Measurements from ENCODE around the gene CDV3. TPM values are rescaled to one million over a fixed set of nuclear protein-coding genes. Genes with fewer than 3 reads are reported as not detected.

Gene CDV3
- total and polyA plus RNA-seq, 9 of the 15 experiments (the other 6 are each of a cell fraction or from before 2014, with no cell fraction given), result 72.3 to 273 (median 116) TPM

DNA sequence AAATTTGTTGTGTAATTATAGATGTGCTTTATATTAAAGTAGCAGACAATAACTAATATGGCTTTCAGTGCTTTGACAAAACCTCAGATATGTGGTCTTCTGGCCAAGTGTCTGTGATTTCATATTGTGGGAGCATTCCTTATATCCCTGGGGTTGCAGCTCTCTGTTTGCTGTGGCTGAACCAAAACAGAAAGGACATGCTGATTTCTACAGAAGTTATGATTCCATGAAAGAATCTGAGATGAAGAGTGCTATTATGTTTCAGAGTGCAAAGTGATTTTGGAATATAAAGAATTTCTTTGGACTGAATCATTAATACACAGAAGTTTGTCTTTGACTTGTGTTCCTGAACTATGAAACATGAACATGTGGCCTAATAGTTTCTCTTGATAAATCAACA lies 36.5 kb downstream of the CDV3 start:
- Histone ChIP-seq H4K20me1 (replicated peaks; ENCODE audit: control insufficient read depth, insufficient read depth, low read length) (no peaks in the 10 kb centered on the region), H3K36me3 (ENCODE audit: control insufficient read depth, insufficient read depth, low read length) (peaks cover 78% of the 10 kb centered on the region), H2AFZ (ENCODE audit: low read depth, low read length) (no peak overlapping the region), H3K9me1 (ENCODE audit: control insufficient read depth, insufficient read depth, low read length) (no peaks in the 10 kb centered on the region), H3K4me2 (ENCODE audit: insufficient read depth, low read length) (no peak overlapping the region), H3K9ac (ENCODE audit: insufficient read depth in 1 of 2, low read depth in 2 of 2, low read length in 2 of 2) (no peak overlapping the region), H3K79me2 (ENCODE audit: control insufficient read depth, insufficient read depth, low read length) (no peaks in the 10 kb centered on the region), H3K27ac (ENCODE audit: extremely low read depth, low read depth, low read length) (no peak overlapping the region), H3K9me3 (replicated peaks; ENCODE audit: control insufficient read depth, insufficient read depth, low read depth, low read length) (no peaks in the 10 kb centered on the region), H3K4me1 (replicated peaks in 1 of 2; ENCODE audit: control insufficient read depth in 2 of 2, insufficient read depth in 2 of 2, low read length in 2 of 2) (no peaks in the 10 kb centered on the region), H3K27me3 (ENCODE audit: control insufficient read depth in 2 of 2, insufficient read depth in 2 of 2, low read length in 2 of 2) (no peaks in the 10 kb centered on the region), H3K4me3 (no peak overlapping the region)
- in situ Hi-C loops (cut with MboI) (no loop called here), intact Hi-C loops (cut with micrococcal nuclease) (no loop called here)
- POLR2A ChIA-PET, result interaction anchor here (1.0 kb wide), 1 partner anchor 11 kb away, joined by 3 read pairs; no protein-coding TSS in a partner anchor
- FAIRE-seq (no peak), DNase-seq (ENCODE audit: extremely low read depth in 1 of 4, low spot score in 3 of 4) (no peak), ATAC-seq (no peak)
- BruUV-seq (replicated peaks), result no TSS peak
- TF ChIP-seq RFX5 (IDR thresholded peaks at IDR 0.05; ENCODE audit: low read depth, low read length), result no peak
- no peak for TF ChIP-seq POLR2G (IDR thresholded peaks at IDR 0.05; ENCODE audit: low read depth, low read length)
- TF ChIP-seq HNRNPLL (IDR thresholded peaks at IDR 0.05; ENCODE audit: low read depth, low read length, poor library complexity, severe bottlenecking), result no peak
- no peak for TF ChIP-seq HOXB6 (CRISPR knock-in tag; IDR thresholded peaks at IDR 0.05; ENCODE audit: borderline replicate concordance)
- no peak for TF ChIP-seq ZNF124 (CRISPR knock-in tag; IDR thresholded peaks at IDR 0.05)
- TF ChIP-seq ZNF224 (CRISPR knock-in tag; IDR thresholded peaks at IDR 0.05), result no peak
- no peak for TF ChIP-seq KAT7 (CRISPR knock-in tag; IDR thresholded peaks at IDR 0.05; ENCODE audit: borderline replicate concordance)
- TF ChIP-seq ZNF561 (CRISPR knock-in tag; conservative IDR thresholded peaks at IDR 0.05), result no peak
- TF ChIP-seq RUNX1 (IDR thresholded peaks at IDR 0.05; ENCODE audit: low read depth), result no peak
- no peak for TF ChIP-seq KLF10 (CRISPR knock-in tag; IDR thresholded peaks at IDR 0.05)
- TF ChIP-seq, protein P1, sequence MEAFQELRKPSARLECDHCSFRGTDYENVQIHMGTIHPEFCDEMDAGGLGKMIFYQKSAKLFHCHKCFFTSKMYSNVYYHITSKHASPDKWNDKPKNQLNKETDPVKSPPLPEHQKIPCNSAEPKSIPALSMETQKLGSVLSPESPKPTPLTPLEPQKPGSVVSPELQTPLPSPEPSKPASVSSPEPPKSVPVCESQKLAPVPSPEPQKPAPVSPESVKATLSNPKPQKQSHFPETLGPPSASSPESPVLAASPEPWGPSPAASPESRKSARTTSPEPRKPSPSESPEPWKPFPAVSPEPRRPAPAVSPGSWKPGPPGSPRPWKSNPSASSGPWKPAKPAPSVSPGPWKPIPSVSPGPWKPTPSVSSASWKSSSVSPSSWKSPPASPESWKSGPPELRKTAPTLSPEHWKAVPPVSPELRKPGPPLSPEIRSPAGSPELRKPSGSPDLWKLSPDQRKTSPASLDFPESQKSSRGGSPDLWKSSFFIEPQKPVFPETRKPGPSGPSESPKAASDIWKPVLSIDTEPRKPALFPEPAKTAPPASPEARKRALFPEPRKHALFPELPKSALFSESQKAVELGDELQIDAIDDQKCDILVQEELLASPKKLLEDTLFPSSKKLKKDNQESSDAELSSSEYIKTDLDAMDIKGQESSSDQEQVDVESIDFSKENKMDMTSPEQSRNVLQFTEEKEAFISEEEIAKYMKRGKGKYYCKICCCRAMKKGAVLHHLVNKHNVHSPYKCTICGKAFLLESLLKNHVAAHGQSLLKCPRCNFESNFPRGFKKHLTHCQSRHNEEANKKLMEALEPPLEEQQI (IDR thresholded peaks at IDR 0.05), result no peak
- no peak for TF ChIP-seq NEUROD1 (IDR thresholded peaks at IDR 0.05; ENCODE audit: borderline replicate concordance, low read depth, low read length, partially characterized antibody)
- TF ChIP-seq, protein P2, sequence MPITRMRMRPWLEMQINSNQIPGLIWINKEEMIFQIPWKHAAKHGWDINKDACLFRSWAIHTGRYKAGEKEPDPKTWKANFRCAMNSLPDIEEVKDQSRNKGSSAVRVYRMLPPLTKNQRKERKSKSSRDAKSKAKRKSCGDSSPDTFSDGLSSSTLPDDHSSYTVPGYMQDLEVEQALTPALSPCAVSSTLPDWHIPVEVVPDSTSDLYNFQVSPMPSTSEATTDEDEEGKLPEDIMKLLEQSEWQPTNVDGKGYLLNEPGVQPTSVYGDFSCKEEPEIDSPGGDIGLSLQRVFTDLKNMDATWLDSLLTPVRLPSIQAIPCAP (CRISPR knock-in tag; IDR thresholded peaks at IDR 0.05; ENCODE audit: borderline replicate concordance), result no peak
- CTCF ChIA-PET (ENCODE audit: low intra/inter-chr PET ratio), result no interaction called here
